EH (cell line): ENCODE results near the gene OR5W2.
A peak's percentile ranks its signal among the peaks of the same experiment; 100 is the strongest.
"Not testable (repeated sequence)": the region's sequence is repeated elsewhere in the genome, so short reads cannot be mapped to it uniquely, and the experiment has no call there.

Source experiments
- DNase-seq: peaks from one replicate; pipeline ENCODE4 v3.0.0-alpha.2; 2015; ENCODE audit warnings: low read depth

OR5W2 gene

DNA sequence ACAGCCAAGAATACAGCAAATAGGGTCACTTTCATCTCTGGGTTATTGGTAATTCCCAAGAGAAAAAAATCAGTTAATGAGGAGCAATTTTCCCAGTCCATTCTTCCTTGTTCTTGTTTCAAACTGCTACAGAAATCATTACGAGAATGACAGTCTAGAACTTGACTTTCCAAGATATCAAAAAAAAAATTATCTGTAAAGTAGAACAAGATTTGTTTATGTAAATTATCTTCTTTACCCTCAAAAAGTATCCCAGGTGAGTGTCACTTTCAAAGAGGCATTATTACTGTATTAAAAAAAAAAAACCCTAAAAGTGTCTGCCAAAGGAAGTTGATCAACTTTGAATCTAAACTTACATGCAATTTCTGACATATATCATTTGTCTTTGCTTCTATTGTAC is at the start of gene OR5W2:
OR5W2 (minus strand) TSS at position 101 of the 400 bp plus-strand sequence; CDS start at position 101, 0 bp downstream.
- no peak for DNase-seq

DNA sequence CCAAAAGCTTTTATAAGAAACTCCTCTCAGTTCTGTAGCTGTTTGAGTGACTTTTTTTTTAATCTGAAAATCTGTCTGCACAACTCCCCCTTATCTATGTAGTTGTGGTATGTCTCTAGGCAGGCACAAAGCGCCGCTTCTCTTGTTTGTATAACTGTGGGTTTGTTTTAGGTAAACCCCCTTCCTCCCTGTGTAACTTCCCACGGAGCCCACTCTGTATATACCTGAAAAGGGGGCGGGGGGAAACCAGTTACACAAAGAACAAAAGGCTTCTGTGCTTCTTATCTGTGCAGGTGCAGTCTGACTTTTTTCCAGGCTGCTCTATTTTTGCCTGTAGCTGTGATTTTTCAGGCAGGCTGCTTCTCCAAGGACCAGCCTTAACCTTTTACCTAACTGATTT is 42.1 kb upstream of the OR5W2 start:
- no peak for DNase-seq

DNA sequence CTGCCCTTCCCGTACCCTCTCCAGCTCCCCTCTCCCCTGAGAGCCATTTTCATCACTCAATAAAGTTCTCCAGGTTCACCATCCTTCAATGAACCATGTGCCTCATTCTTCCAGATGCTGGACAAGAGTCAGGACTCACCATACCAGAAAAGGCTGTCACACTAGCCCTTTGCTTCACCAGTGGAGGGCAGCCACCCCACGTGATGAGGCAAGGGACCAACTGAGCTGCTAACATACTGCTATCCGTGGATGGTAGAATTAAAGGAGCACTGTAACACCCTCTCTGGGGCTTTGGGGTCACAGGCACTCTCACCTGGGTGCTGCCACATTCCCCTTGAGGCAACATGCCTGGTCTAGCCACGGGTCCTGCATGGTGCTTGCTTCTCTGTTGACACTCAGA is 34.9 kb upstream of the OR5W2 start:
- DNase-seq = no peak

DNA sequence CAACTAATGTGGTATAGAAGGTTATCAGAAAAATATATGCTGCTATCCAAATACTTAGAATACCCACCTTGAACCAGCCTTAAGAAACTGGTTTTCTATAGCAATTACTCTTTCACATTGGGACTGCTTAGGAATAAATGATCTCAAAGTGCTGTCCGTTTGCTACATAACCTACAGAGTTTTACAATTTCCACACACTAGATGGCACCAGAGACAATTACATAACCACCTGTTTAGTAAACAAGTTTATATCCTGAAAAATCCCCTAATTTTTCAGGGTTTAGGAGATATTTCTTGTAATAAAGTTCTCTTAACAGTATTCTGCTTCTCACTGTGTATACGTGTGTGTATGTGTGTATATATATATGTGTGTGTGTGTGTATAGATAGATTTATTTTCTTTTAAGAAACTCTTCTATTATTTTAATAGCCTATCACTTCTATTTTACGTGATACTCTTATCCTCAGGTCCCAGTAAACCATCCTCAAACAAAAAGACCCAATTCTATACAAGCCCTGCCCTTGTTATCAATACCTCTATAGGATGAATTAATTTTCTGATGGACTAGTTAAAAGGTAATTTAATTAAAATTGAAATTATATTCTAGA is 28.5 kb upstream of the OR5W2 start:
- DNase-seq = peak; percentile 13

DNA sequence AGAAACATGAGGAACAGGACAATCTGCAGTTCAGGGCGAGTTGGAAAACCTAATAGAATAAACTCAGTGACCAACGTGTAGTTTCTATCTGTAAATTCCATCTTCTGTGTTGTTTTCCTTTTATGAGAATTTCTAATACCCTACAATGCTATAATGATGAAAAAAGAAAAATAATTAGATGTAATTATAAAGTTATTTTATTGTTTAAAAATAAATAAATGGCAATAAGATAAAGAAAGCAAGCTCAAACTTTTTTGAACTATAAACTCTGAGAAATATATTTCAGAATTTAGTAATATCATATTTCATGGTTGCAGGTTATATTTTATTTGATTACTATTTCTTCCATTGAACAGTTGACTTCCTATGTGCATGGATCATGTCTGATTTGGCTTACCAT is 21.9 kb upstream of the OR5W2 start, which contains the start of gene OR5I1:
OR5I1 (minus strand) TSS at position 101 of the 400 bp plus-strand sequence; CDS start at position 101, 0 bp downstream.
- no peak for DNase-seq

DNA sequence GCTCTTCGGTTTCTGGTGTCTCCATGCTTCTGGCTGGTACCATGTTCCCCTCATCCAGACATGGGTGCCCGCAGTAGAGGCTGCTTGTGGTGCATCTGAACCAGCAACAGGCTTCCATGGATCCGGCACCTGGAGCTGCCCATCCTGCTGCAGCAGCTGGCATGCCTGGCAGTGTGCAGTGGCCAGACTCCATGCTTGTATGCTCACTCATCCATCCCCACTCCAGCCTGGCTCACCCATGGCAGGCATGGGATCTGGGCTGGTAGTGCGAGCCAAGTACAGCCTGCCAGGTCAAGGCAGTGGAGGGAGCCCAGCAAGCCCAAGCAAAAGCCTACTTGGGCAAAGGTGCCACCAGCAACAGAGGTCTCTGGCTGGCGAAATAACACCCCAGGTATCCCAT is 6.2 kb upstream of the OR5W2 start:
- DNase-seq = no peak

DNA sequence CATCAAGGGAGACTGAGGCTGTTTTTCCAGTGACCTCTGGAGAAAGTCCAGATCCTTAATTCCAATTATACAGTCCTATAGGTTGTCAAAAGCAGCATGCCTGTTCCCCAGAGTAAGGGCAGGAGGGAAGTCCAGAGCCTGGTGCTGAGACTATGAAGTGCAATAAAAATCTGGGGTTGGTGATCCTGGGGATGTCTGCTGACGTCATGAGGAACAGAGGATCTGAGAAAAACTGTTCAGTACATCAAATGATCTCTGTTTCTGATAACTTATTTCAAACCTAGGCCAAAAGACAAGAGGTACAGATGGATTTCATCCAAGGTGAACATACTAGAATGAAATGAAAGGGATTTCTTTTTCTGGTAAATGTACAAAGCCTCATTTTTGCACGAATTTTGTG is 12.1 kb downstream of the OR5W2 start:
- DNase-seq = no peak

DNA sequence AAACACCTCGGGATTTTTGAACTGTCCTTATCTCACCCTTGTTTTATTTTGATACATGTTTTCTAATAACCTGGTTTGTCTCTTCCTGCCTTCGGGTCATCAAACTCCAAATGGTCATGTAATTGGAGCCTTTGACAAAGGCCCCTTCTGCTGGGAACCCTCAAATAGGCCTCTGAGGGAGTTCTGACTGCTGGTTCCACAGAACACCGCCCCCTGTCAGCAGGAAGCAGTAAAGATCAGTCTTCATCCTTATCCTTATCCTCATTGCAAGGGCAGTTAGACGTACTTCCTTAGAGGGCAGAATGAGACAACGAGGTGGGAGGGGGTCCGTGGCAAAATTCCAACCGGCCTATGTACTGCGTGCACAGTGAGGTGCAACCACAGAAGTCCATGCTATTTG is 19.2 kb downstream of the OR5W2 start:
- DNase-seq = no peak

DNA sequence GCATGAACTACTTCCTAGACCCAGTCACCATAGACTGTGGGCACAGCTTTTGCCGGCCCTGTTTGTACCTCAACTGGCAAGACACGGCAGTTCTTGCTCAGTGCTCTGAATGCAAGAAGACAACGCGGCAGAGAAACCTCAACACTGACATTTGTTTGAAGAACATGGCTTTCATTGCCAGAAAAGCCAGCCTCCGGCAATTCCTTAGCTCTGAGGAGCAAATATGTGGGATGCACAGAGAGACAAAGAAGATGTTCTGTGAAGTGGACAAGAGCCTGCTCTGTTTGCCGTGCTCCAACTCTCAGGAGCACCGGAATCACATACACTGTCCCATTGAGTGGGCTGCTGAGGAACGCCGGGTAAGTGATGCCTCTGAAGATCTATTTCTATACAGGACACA is 28.9 kb downstream of the OR5W2 start:
- DNase-seq = not testable (repeated sequence)

DNA sequence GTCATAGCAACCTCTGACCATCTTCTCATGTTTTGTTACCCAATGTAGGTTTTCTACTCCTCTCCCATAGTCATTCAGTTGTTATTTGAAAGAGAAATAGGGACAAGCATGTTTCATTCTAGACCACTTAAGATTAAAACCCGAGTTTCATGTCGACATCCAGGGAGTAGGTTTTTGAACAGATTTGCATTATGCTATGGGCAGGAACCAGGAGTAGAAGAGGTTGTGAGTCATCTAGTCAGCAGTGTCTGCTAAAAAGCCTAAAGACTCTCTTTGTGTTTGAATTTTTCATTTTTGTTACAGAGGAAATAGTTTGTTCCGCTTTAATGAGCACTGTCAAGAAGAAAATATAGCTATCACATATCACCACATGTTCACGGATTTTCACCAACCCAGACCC is 29.4 kb downstream of the OR5W2 start:
- DNase-seq = not testable (repeated sequence)

DNA sequence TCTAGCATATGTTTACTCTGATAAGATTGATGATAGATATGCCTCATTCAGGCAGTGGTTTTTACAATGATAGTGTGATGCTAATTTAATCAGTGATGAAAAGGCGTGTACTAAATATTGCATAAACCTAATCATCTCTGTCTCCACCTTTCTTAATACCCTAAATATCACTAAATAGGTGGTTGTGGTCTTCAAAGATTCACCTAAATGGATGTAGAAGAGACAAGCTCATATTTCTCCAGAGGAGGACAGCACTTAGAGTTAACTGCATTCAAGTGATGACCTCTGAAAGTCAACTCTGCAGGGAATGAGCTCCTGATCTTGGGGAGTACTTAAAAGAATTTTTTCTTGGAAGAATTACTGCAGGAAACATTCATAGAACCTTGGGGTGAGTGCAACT is 31.4 kb downstream of the OR5W2 start, which contains the start of gene TRIM51:
TRIM51 (plus strand) TSS at position 301 of the 400 bp plus-strand sequence. CDS start 2,132 bp downstream, outside the sequence.
- not testable (repeated sequence) for DNase-seq

DNA sequence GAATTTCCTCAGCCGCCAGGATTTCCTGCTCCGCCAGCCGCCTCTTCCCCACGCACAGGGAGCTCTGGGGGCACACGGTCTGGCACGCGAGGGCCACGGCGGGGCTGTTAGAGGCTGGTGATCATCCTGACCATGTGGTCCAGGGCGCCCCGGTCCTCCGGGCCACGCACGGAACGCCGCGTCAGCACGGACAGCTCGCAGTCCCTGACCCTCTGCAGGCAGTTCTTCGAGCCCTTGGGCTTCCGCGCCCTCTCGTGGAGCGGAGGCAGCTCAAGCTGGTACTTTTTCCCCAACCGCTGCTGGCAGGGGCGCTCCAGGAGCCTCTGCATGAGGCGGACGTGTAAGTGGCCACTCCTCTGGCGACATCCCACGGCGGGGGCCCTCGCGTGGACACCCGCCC is 41.2 kb downstream of the OR5W2 start:
- not testable (repeated sequence) for DNase-seq

DNA sequence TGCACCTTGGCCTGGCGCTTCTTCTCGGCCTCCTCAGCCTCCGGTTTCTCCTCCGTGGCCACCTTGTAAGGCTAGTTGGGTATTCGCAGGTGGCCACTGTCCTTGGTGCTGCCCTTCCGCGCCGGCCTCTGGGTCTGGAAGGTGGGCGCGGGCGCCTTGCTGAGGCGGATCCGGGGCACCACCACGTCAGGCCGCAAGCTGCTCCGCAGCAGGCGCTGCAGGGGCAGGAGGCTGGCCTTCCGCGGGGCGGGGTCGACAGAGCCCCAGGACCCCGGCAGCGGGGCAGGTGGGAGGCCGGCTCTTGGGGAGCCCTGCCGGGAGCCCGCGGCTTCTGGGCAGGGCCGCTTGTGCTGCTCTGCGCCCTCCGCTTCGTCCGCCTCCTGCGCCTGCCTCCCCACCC is 41.7 kb downstream of the OR5W2 start:
- DNase-seq = not testable (repeated sequence)

DNA sequence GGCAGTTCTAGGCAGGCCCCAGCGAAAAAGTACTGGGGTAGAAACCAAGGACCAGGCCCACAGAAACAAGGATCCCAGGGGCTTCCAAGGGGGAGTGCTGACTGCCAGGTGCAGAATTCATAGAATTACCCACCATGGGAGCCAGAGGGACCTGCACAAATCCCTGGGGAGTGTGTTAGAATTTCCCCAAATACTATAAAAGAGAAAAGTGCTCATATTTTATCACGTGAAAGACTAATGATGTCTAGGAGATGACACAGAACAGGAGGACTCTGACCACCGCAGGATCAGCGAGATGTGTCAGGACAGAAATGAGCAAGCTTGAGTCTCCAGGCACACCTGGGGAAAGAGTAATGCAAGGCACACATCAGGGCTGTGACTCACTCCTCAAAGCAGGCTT is 47.0 kb downstream of the OR5W2 start:
- DNase-seq = not testable (repeated sequence)
